Memory B cell (primary cell): ENCODE measurements around the gene BORCS5.
"Not testable (repeated sequence)": the region's sequence is repeated elsewhere in the genome, so short reads cannot be mapped to it uniquely, and the experiment has no call there.

Source experiments
- ATAC-seq: fragments of 150-1000 bp; cut with Tn5 transposase; 2 replicates; pipeline ENCODE4 v1.10.0; 2021; ENCODE audit warnings: low read depth, mild to moderate bottlenecking, moderate library complexity
- DNase-seq, 2 donors: peaks; one replicate each; pipeline ENCODE4 v3.0.0; 2022; ENCODE audit warnings: low spot score in 2 of 2
- H3K27ac Mint-ChIP-seq: one replicate; pipeline ENCODE4 v1.8.0; 2022; ENCODE audit warnings: mild to moderate bottlenecking, moderate library complexity, mixed read lengths
- H3K27me3 Mint-ChIP-seq: one replicate; pipeline ENCODE4 v1.8.0; 2022; ENCODE audit warnings: mixed read lengths
- H3K36me3 Mint-ChIP-seq: one replicate; pipeline ENCODE4 v1.8.0; 2022; ENCODE audit warnings: mild to moderate bottlenecking, mixed read lengths
- H3K4me1 Mint-ChIP-seq: one replicate; pipeline ENCODE4 v1.8.0; 2022; ENCODE audit warnings: mixed read lengths
- H3K4me3 Mint-ChIP-seq: one replicate; pipeline ENCODE4 v1.8.0; 2022; ENCODE audit warnings: mild to moderate bottlenecking, moderate library complexity, mixed read lengths
- H3K9me3 Mint-ChIP-seq: one replicate; pipeline ENCODE4 v1.8.0; 2022; ENCODE audit warnings: mixed read lengths

The BORCS5 gene

DNA sequence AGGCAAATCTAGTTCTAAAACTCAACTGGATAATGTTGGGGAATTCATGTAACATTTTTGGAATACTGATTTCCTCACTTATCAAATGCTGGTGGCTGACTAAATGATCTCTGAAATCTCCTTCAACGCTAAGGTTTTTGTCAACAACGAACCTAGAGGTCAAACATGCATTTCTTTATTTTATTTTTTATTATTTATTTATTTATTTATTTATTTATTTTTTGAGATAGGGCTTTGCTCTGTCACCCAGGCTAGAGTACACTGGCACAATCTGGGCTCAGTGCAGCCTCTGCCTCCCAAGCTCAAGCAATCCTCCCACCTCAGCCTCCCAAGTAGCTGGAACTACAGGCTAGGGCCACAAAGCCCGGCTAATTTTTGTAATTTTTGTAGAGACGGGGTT lies 141.3 kb downstream of the BORCS5 start:
- H3K27me3 Mint-ChIP-seq, result no peaks in the 10 kb centered on the region
- H3K36me3 Mint-ChIP-seq, result no peaks in the 10 kb centered on the region
- no peak for DNase-seq
- no peak overlapping the region for H3K4me3 Mint-ChIP-seq
- H3K27ac Mint-ChIP-seq, result no peak overlapping the region
- ATAC-seq, result no peak
- H3K4me1 Mint-ChIP-seq, result peaks cover 3% of the 10 kb centered on the region
- no peaks in the 10 kb centered on the region for H3K9me3 Mint-ChIP-seq

DNA sequence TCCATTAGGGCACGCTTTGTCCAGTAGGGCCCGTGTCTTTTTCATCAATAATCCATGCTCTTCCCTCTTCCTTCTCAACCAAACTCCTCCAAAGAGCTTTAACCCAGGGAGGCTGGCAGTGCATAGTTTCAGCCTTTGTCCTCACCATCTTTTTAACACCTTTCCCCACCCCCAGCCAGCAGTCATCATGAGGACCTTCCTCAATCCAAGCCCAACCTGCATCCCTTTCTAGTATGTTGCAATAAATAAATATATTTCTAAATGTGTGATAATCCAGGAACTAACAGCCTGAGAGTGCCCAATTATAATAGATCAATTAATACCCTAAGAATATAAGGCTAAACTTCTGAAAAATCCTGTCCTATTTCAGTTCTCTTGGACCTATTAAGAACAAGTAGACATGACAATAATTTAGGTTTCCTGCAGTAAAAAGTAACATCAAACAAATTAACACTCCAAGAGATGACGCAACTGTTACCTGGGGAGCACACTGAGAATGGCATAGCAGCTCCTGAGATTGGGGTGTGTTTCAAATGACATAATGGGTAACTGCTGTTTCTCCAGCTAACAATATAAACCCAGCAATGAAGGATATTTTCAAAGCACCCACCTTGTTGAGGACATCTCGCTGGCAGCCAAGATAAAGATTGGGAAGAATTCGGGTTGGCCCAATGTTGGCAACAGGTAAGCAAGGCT lies 143.2 kb downstream of the BORCS5 start:
- no peaks in the 10 kb centered on the region for H3K36me3 Mint-ChIP-seq
- no peaks in the 10 kb centered on the region for H3K9me3 Mint-ChIP-seq
- H3K27me3 Mint-ChIP-seq, result no peaks in the 10 kb centered on the region
- no peak overlapping the region for H3K4me3 Mint-ChIP-seq
- ATAC-seq (no peak), DNase-seq (no peak)
- peaks cover 3% of the 10 kb centered on the region for H3K4me1 Mint-ChIP-seq
- no peak overlapping the region for H3K27ac Mint-ChIP-seq

DNA sequence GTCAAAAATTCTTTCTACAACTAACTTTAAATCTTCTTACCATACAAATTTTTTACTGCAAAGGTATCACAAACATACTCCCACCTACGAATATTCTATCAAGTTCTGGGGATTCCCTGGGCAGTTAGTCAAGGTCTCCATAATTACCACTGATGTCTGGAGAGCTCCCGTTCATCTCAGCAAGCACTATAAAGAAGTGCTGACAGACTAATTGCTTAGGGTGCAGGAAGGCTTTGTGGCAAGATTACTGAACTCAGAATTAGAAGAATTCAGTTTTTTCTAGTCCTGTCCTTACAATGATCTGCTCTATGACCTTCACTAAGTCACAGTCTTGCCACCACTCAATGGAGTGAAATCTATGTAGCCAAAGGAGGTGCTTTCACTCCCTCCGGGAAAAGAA lies 144.2 kb downstream of the BORCS5 start:
- Mint-ChIP-seq H3K27me3 (no peaks in the 10 kb centered on the region), H3K36me3 (no peaks in the 10 kb centered on the region), H3K27ac (no peak overlapping the region), H3K9me3 (no peaks in the 10 kb centered on the region), H3K4me3 (no peak overlapping the region), H3K4me1 (peaks cover 7% of the 10 kb centered on the region)
- no peak for ATAC-seq
- DNase-seq, result no peak

DNA sequence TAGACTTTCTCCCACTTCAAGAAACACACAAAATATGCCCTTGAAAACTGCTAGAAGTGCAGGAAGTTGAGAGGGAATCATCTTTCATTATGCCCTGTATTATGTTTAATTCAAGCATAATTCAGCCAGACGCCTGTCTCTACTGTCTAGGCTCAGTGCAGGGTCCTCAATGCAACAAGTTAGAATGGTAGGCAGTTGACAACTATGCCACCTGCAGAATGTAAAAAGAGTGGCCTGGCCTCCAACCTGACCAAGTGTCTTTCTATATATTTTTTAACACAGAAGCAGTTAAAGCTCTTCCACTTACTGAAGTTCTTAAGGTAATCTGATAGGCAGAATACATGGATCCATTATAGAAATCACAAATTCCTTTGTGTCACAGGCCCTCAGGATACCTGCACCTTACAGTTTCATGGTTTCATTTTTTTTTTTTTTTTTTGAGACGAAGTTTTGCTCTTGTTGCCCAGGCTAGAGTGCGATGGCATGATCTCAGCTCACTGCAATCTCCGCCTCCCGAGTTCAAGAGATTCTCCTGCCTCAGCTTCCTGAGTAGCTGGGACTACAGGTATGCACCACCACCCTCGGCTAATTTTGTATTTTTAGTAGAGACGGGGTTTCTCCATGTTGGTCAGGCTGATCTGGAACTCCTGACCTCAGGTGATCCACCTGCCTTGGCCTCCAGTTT lies 145.4 kb downstream of the BORCS5 start:
- not testable (repeated sequence) for H3K4me3 Mint-ChIP-seq, H3K36me3 Mint-ChIP-seq, DNase-seq, H3K27me3 Mint-ChIP-seq, H3K4me1 Mint-ChIP-seq, ATAC-seq, H3K9me3 Mint-ChIP-seq, H3K27ac Mint-ChIP-seq

DNA sequence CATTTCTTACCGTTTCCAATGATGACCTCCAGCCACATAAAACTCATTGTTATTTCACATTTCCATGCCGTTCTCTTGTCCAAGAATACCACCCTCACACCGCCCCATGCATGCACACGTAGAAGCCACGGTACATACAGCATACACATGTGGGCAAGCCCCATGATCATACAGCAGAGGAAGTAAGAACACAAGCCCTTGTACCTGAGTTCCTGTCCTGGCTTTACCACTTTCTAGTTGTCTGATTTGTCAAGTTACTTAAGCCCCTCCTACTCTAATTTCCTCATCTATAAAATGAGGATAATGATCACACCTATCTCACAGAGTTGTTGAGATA lies 145.9 kb downstream of the BORCS5 start:
- H3K27ac Mint-ChIP-seq, result no peak overlapping the region
- peaks cover 8% of the 10 kb centered on the region for H3K4me1 Mint-ChIP-seq
- H3K27me3 Mint-ChIP-seq, result no peaks in the 10 kb centered on the region
- no peak for DNase-seq
- no peak for ATAC-seq
- H3K36me3 Mint-ChIP-seq, result no peaks in the 10 kb centered on the region
- no peaks in the 10 kb centered on the region for H3K9me3 Mint-ChIP-seq
- H3K4me3 Mint-ChIP-seq, result no peak overlapping the region

DNA sequence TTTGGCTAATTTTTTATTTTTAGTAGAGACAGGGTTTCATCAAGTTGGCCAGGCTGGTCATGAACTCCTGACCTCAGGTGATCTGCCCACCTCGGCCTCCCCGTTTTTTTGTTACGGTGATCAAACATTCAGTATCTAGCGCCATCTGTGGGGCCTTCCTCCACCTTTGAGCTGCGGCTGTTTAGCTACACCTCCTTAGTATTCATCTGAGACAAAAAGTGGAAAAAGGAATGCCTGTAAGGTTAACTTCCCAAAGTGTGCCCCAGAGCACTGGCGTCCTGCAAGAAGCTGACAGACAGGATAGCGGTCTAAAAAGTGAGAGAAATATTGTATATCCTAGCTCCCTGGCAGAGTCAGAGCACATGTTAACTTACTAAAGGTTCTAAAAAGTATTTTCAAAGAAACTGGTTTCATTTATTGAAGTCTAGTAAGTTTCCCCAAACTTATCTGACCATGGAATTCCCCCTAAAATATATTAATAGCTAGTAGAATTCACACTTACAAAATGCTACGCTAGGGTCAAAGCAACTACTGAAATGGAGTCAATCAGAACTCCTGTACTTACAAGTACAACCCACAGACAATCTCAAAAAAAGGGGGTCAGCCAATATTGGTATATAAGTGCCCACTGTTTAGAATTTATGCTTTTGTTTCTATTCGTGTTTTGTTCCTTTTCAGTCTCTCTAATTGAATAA lies 146.7 kb downstream of the BORCS5 start:
- Mint-ChIP-seq H3K36me3 (no peaks in the 10 kb centered on the region), H3K4me3 (no peak overlapping the region), H3K4me1 (peaks cover 8% of the 10 kb centered on the region), H3K9me3 (no peaks in the 10 kb centered on the region), H3K27ac (no peak overlapping the region), H3K27me3 (no peaks in the 10 kb centered on the region)
- no peak for DNase-seq
- ATAC-seq, result no peak

DNA sequence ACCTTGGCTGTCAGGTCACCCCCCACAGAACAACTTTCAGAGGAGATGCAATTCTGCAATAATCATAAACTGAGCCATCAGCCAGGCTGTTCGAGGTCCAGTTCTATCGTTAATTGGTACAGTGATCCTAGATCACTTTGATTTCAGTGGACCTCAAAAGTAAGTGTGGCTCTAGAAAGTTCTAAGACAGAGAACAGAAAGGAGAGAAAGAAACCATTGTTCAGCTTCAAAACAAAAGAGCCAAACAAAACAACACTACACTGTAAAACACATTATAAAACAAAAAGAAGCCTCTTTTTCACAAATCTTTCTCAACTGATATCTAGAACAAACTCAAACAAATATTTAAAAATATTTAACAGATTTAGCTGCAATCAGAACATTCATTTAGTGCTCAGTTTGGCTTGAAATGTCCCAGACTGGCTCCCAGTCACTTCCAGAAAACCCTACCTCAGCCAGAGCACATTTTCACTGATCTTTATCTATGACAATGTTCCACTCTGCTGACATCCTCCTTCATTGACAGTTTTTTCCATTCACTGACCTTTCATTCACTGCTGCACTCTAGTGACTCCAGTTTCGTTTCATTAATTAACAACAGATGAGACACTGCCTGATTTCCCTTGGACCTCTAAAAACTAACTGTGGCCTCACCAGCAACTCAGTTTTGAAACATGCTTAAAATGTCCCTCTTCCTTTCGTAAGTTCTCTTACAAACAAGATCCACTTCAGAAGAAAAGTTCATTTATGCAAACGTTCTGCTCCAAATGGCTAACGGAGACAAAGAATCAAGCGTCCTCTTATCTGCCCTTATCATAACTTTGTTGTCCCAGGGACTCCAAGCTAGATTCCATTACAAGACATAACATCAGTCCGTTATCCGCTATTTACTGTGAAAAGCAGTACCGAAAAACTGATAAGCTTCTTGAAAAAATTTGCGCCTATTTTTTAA lies 148.9 kb downstream of the BORCS5 start:
- Mint-ChIP-seq H3K4me1 (peaks cover 8% of the 10 kb centered on the region), H3K4me3 (no peak overlapping the region), H3K9me3 (no peaks in the 10 kb centered on the region), H3K27me3 (no peaks in the 10 kb centered on the region), H3K36me3 (no peaks in the 10 kb centered on the region), H3K27ac (no peak overlapping the region)
- DNase-seq (no peak), ATAC-seq (peak; percentile 41)

DNA sequence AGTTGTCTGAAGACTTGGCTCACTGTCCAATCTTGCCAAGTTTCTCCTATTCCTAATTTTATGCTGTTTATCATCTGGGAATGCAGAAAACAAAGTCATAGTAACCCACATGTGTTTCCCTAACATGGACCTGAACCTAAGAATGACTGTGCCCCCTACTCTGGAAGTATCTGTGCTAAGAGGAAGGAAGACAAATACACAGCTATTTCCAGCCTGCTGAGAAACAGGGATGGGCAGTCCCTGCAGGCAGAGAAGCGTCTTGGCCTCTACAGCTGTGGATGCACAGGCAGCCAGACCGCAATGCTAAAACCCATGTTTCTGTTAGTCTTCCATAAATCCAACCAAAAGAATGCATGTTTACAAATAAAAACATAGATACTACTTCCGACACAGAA lies 149.6 kb downstream of the BORCS5 start:
- DNase-seq (no peak), ATAC-seq (no peak)
- Mint-ChIP-seq H3K27me3 (no peaks in the 10 kb centered on the region), H3K4me3 (no peak overlapping the region), H3K9me3 (no peaks in the 10 kb centered on the region), H3K4me1 (peaks cover 8% of the 10 kb centered on the region), H3K27ac (no peak overlapping the region), H3K36me3 (no peaks in the 10 kb centered on the region)

DNA sequence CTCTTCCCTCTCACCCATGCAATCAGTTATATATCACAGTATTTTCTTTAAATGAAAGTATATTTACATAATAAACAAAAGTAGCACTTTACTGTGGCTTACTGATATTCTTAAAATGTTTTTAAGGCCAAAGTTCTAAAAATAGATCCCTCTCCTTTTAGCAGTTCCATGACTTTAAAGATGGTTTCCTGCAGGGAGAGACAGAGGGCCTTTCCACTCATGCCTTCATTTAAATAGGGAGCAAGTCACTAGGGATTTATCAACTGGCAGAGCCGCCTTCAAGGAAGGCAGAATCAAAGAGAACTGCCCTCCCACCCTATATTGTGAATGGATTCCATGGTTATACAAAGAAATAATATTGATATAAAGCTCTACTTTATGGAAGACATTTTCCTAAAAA lies 150.2 kb downstream of the BORCS5 start:
- Mint-ChIP-seq H3K27ac (no peak overlapping the region), H3K9me3 (no peaks in the 10 kb centered on the region), H3K4me3 (no peak overlapping the region), H3K4me1 (peaks cover 8% of the 10 kb centered on the region), H3K27me3 (no peaks in the 10 kb centered on the region), H3K36me3 (no peaks in the 10 kb centered on the region)
- ATAC-seq (no peak), DNase-seq (no peak)

DNA sequence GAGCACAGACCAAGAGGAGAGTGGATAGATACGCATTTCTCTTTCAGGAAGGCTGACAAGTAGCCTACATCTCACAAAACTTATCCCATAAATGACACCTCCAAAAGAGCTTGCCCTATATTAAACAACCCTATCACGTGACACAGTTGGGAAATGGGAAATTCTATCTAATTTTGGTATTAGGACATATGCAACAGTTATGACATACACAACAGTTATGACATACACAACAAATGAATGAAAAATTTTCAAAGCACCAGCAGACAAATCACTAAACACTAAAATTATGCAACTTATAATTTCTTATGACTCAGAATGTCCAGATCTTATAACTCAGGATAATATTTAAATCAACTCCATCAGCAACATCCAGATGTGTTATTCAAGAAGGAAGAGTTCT lies 151.7 kb downstream of the BORCS5 start:
- ATAC-seq (no peak), DNase-seq (no peak)
- no peaks in the 10 kb centered on the region for H3K9me3 Mint-ChIP-seq
- no peak overlapping the region for H3K4me3 Mint-ChIP-seq
- H3K4me1 Mint-ChIP-seq, result peaks cover 5% of the 10 kb centered on the region
- H3K27me3 Mint-ChIP-seq, result no peaks in the 10 kb centered on the region
- H3K36me3 Mint-ChIP-seq, result no peaks in the 10 kb centered on the region
- no peak overlapping the region for H3K27ac Mint-ChIP-seq

DNA sequence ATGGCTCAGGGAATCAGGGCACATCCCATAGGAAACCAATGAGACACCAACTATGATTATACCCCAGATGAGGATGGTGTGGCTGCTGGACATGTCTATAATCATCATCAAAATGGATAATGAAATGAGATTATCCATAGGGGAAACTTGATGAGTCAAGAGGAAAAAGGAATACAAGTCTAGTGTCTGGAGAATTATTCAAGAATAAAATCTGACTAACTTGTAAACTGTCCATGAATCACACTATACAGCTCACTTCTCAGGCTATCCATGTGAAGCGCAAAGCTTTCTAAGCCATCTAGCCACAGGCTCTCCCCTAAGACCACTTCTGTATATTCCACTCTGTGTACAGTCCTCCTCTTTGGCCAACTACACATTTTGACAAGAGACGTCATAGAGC lies 153.3 kb downstream of the BORCS5 start:
- Mint-ChIP-seq H3K36me3 (no peaks in the 10 kb centered on the region), H3K4me1 (peaks cover 5% of the 10 kb centered on the region), H3K9me3 (no peaks in the 10 kb centered on the region), H3K27ac (no peak overlapping the region), H3K27me3 (no peaks in the 10 kb centered on the region), H3K4me3 (no peak overlapping the region)
- DNase-seq (no peak), ATAC-seq (no peak)

DNA sequence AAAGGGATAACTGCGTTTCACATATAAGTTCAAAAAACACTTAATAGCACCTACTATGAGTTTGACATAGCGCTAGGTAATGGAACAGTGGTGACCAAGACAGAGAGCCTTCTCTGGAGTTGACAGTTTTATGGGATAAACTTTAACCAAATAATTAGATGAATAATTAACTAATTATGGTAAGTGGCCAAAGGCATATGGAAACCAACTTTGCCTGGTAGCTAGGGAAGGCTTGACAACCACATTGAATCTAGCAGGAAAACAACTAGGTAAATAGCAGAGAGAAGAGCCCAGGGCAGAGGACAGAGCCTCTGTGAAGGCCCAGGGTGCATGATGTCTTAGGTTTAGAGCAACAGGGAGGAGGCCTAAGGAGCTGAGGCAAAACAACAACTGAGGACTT lies 153.7 kb downstream of the BORCS5 start:
- DNase-seq, result no peak
- peaks cover 5% of the 10 kb centered on the region for H3K4me1 Mint-ChIP-seq

DNA sequence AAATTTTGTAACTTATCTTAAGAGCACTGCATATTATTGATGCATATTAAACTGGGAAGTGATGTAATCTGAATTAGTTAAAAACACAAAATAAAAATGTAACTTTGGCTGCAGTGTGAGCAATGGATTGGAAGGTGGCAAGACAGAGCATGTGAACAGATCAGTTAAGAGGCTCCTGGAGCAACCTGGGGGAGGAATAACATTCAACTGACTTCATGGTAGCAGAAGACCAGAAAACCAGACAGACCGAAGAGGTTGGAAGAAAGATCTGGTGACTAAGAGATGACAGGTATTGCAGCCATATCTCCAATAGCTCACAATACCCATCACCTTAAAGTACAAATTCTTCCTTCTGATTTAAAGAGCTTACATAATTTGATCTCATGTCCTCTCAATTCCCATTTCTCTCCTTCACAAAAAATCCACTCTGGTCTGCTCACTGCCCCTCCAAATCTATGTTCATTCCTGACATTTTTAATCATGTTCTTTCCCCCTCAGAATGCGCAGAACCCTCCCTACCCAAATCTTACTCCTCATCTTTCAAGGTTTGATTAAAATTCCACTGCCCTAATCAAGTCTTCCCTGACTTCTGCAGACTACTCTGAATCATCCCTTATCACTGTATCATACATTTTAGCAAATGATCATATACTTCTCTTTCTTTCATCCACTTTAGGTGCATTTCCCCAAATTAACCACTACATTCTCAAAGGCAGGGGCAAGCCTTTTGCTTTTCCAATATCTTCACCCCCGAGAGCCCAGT lies 154.3 kb downstream of the BORCS5 start:
- Mint-ChIP-seq H3K9me3 (no peaks in the 10 kb centered on the region), H3K4me3 (no peak overlapping the region), H3K4me1 (peaks cover under 1% of the 10 kb centered on the region), H3K27me3 (no peaks in the 10 kb centered on the region), H3K36me3 (no peaks in the 10 kb centered on the region), H3K27ac (no peak overlapping the region)
- ATAC-seq, result no peak
- DNase-seq, result no peak

More for the DNA sequence above, 153.7 kb downstream of the BORCS5 start:
- Mint-ChIP-seq H3K9me3 (no peaks in the 10 kb centered on the region), H3K27ac (no peak overlapping the region), H3K27me3 (no peaks in the 10 kb centered on the region), H3K4me3 (no peak overlapping the region), H3K36me3 (no peaks in the 10 kb centered on the region)
- ATAC-seq, result no peak
